NCI-H510A treated with DMSO at 0.1 percent for 48 hours (cell line): ENCODE measurements around the gene TGFB1.
"Not testable (repeated sequence)": the region's sequence is repeated elsewhere in the genome, so short reads cannot be mapped to it uniquely, and the experiment has no call there.

Experiments
- DNase-seq: peaks from one replicate; lab custom pipeline; 2025; lab: John Stamatoyannopoulos, UW

The TGFB1 gene

DNA sequence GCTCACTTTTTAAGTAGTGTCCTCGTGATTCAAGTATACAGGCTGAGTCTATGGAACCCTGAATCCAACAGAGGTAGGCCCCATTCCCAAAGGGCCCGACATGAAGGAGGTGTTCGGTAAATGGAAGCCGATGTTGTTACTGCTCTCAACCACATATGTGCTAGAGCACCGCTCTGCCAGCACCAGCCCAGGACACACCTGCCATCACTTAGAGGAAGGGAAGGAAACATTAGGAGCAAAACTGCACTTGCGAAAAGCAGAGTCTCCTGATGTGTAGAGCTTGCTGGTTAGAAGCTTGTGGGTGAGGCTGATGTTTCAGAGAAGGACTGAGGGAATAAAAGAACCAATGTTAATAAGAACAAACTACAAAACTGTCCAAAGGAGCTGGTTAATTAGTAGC, 53.2 kb downstream of the TGFB1 start:
- DNase-seq, result no peak

DNA sequence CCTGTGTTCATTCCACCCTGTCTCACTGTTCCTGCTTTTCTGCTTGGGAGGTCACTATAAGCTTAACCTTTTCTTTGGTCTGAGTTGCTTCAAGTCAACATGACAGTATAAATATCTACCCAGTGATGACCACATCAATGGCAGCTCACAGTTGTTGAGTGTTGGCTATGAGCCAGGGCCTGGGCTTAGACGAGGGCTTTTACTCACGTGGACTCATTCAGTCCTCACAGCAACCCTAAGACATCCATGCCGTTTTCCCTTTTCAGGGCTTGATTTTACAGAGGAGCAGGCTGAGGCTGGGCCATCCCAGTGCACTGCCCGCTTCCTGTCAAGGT, 54.0 kb downstream of the TGFB1 start:
- peak; percentile 36 for DNase-seq

DNA sequence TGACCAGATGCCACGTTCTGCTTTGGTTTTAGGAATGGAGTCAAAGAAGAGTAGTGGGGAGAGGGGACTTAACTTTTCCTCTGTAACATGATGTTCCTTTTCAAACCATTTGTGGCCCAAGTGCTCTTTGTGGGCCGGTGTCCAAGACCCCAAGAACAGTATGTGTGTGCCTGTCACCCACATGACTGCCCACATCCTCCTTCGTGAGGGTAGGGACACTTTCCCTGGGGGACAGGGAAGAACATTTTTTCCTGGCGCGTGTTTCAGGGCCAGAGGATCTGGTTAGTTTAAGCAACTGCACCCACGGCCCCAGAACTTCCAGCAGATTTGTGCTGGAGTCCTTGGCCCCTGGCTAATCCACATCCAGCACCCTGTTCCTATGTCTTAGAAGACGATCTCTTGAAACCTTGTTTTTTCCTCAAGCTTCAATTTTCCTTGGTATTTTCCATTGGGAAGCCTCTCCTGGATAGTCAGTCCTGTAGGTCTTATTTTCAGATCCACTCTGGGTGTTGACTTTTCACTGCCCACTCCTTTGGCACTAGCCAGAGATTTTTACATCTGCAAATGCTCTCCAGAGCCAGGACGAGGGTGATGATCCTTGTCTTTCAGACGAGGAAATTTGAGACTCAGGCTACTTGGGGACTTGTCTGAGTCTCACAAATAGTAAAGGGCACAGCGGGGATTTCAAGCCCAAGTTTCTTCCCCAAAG, 54.5 kb downstream of the TGFB1 start:
- DNase-seq, result no peak

DNA sequence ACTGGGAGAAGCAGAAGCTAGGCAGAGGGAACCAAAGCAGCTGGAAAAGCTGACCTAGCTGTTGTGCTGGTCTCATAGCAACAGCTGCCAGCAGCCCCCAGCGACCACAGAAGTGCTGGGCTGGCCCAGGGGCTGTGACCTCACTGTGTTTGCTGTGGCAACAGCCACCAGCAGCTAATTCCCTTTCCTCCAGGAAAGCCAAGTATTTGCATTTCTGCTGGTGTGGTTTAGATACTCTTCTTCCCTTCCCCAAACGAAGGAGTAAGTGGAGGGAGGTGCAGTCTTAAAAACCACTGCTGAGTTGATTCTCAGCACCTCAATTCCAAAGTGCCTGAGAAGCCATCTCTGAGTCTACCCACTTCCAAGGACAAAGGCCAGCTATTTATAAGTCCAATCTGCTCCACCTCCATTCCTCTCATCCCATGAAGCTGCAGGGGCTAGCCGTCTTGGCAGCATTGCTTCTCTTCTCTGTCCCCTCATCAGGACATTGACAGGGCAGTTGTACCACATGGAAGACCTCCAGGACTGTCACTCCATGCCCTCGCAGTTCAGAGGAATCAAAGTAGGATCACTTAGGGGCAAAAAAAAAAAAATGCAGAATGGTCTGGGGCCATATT, 55.3 kb downstream of the TGFB1 start:
- no peak for DNase-seq

DNA sequence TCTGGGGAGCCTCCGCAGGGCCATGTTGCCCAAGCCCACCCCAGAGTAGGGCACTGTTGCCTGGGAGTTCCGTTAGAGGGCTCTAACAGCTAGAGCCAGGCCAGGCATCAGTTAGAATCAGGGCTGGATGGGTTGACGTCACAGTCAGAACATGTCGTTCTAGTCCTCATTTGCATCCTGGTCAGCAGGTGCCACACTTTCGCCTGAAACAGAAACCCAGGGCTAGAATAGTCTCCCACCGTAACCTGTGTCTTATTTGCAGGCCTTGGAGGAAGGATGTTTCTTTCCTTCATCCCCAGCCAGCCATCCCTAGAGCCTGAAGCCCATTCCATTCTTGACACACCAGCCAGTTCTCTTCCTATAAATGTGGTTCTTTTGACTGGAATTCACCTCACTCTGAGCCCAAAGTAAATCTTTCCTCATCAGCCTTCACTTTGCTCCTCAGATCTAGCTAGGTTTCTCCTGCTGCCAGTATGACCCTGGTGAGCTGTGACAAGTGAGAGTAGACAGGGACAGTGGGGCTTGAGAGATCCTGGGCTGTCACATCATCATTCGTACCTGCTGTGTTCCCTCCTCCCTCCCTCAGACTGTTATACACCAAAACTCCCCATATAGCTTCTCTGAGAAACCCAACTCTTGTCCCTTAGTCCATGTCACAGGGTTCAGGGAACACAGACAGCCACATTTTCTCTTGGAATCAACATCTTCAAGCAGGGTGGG, 55.9 kb downstream of the TGFB1 start:
- no peak for DNase-seq

GRCh38 chr19:41296433-41296871, 57.3 kb downstream of the TGFB1 start:
- no peak for DNase-seq

- DNase-seq, result no peak
Observed at GRCh38 chr19:41295499-41295898, 58.2 kb downstream of the TGFB1 start.

DNA sequence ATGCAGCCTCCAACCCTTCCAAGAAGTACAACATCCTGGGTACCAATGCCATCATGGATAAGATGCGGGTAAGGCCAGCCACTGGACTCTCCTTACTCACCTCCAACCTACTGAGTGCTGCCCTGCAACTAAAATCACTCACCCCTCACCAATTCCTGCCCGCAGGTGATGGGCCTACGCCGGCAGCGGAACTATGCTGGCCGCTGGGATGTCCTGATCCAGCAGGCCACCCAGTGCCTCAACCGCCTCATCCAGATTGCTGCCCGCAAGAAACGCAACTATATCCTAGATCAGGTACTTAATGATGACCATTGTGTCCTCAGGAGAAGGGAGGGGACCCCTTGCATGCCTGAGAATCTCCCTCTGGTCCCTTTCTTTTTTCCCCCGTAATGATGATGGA, 59.3 kb downstream of the TGFB1 start:
- DNase-seq, result no peak

DNA sequence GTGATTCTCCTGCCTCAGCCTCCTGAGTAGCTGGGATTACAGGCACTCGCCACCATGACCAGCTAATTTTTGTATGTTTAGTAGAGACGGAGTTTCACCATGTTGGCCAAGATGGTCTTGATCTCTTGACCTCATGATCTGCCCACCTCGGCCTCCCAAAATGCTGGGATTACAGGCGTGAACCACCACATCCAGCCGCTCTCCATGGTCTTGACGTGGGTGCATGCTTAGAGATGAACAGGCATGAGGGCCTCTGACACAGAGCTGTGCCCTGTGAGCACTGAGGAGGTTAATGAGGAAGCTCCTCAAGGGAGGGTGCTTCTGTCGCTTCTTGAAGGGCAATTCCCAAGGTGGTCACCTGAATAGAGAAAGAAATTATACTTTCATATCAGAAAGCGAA, 63.9 kb downstream of the TGFB1 start:
- DNase-seq, result not testable (repeated sequence)

DNA sequence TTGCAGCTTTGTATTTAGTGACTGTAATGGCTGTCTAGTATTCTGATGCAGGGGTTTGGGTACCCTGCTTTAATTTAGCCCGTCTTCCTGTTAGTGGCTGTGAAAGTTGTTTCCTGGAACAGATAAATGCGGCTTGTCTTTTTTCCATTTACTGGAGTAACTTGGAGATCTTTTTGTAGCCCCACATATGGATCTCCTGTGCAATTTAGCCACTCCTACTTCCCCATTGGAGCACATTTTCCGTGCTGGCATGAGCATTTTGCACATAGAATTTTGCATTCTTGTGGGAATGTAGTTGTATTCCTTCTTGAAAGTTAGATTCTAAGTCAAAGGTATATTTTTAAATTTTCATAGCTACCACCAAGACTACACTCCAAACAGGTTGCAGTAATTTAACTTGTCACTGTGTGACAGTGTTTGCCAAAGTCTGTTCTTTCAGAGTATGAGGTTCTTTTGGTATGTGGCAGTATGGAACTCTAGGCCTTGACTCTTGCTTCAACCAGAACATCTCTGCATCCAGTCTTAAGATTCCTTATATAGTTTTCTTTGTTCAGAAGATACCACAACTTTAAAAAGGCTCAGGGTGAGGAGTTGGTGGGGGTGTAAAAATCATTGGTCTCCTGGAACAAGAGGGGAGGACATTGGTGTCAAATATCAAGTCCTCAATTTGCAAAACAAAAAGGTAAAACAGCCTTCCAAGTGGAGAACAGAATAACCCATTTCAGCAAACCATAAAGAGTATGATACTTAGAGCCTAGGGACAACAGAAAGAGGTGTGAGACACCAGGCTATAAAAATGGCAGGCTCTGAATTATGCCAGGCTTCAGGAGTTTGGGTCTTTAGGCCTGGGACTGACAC, 64.8 kb downstream of the TGFB1 start:
- no peak for DNase-seq
